ENCODE measurements around the gene PSME3. TPM values are rescaled to one million over a fixed set of nuclear protein-coding genes. Genes with fewer than 3 reads are reported as not detected.
"Not testable (repeated sequence)": the region's sequence is repeated elsewhere in the genome, so short reads cannot be mapped to it uniquely, and the experiment has no call there.

The PSME3 gene
- total RNA-seq, 2 donors from 2014 or later: 153 to 178 TPM

DNA sequence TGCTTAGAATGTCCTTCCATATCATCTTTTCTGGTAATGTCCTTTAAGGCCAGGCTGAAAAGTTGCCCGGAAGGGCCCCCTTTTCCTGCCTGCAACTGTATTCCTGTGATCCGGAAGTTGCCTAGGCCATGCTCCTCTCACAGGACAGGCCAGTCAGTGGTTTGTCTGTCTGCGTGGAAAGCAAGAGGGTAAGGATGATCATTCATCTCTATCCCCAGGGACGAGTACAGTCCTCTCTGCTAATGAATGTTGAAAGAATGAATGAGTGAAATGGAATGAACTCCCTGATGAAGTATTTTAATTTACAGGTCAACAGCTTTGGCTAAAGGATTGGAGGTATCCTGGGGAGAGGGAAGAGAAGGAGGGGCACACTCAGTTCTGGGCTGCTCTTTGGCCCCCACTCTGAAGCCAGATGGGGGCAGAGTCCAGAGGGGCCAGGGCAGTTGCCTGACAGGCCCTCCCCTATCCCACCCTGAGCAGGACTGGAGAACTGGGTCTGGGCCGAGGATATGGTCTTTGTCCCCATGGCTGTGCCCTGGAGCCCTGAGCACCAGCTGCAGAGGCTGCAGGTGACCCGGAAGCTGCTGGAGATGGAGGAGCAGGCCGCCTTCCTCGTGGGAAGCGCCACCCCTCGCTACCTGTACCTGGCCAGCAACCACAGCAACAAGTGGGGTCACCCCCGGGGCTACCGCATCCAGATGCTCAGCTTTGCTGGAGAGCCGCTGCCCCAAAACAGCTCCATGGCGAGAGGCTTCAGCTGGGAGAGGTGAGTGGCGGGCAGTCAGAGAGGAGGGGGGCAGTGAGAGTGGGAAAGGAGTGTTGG, 21.0 kb downstream of the PSME3 start:
- H3K9ac ChIP-seq (ENCODE audit: extremely low read depth, low read length, poor library complexity, severe bottlenecking): no peak overlapping the region
- DNase-seq: no peak
- WGBS, 2 experiments (ENCODE audit: insufficient coverage in 1 of 2, insufficient read length in 1 of 2): 91 to 94% methylated on average over 7 to 15 of the region's 15 CpGs
- H3K27me3 Mint-ChIP-seq (ENCODE audit: insufficient read depth): no peaks in the 10 kb centered on the region
- H3K9me3 Mint-ChIP-seq: no peaks in the 10 kb centered on the region
- H3K4me3 Mint-ChIP-seq: no peak overlapping the region
- TF ChIP-seq, protein P1, sequence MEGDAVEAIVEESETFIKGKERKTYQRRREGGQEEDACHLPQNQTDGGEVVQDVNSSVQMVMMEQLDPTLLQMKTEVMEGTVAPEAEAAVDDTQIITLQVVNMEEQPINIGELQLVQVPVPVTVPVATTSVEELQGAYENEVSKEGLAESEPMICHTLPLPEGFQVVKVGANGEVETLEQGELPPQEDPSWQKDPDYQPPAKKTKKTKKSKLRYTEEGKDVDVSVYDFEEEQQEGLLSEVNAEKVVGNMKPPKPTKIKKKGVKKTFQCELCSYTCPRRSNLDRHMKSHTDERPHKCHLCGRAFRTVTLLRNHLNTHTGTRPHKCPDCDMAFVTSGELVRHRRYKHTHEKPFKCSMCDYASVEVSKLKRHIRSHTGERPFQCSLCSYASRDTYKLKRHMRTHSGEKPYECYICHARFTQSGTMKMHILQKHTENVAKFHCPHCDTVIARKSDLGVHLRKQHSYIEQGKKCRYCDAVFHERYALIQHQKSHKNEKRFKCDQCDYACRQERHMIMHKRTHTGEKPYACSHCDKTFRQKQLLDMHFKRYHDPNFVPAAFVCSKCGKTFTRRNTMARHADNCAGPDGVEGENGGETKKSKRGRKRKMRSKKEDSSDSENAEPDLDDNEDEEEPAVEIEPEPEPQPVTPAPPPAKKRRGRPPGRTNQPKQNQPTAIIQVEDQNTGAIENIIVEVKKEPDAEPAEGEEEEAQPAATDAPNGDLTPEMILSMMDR (conservative IDR thresholded peaks at IDR 0.05): no peak
- H3K4me1 ChIP-seq (ENCODE audit: control insufficient read depth, insufficient read depth, low read length): no peaks in the 10 kb centered on the region
- H3K4me3 ChIP-seq (ENCODE audit: low read length): no peak overlapping the region
- H3K27me3 ChIP-seq (ENCODE audit: control insufficient read depth, insufficient read depth, low read length, poor library complexity, severe bottlenecking): no peaks in the 10 kb centered on the region
- H3K27ac ChIP-seq (ENCODE audit: low read depth, low read length): no peak overlapping the region
- H3K36me3 Mint-ChIP-seq (ENCODE audit: low read depth): no peaks in the 10 kb centered on the region
- no peaks in the 10 kb centered on the region for H3K9me3 ChIP-seq (ENCODE audit: control insufficient read depth, low read length)
- no peaks in the 10 kb centered on the region for H3K36me3 ChIP-seq (ENCODE audit: control insufficient read depth, insufficient read depth, low read length)
- peaks cover 1% of the 10 kb centered on the region for H3K4me1 Mint-ChIP-seq
- no peak overlapping the region for H3K27ac Mint-ChIP-seq

DNA sequence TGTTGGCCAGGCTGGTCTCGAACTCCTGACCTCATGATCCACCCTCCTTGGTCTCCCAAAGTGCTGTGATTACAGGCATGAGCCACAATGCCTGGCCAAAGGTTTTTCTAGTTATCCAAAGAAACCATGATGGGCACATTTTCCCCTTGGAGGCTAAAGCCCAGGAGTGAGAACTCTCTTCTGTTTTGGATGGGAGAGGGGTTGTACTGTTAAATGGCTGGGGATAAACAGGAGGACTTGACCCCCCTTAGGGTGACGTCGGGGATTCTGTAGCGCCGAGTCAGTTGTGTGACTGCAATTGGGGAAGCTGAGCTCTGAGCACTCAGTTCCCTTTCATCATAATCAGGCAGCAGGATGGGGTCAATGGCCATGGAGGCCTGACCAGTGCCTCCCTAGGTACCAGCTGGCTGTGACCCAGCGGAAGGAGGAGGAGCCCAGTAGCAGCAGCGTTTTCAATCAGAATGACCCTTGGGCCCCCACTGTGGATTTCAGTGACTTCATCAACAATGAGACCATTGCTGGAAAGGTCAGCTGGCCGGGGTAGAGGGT, 21.9 kb downstream of the PSME3 start:
- H3K4me1 ChIP-seq (ENCODE audit: control insufficient read depth, insufficient read depth, low read length): no peaks in the 10 kb centered on the region
- Mint-ChIP-seq H3K27ac (no peak overlapping the region), H3K4me1 (peaks cover 1% of the 10 kb centered on the region), H3K9me3 (no peaks in the 10 kb centered on the region), H3K27me3 (ENCODE audit: insufficient read depth) (no peaks in the 10 kb centered on the region), H3K36me3 (ENCODE audit: low read depth) (no peaks in the 10 kb centered on the region), H3K4me3 (no peak overlapping the region)
- H3K9ac ChIP-seq (ENCODE audit: extremely low read depth, low read length, poor library complexity, severe bottlenecking): no peak overlapping the region
- H3K36me3 ChIP-seq (ENCODE audit: control insufficient read depth, insufficient read depth, low read length): no peaks in the 10 kb centered on the region
- TF ChIP-seq, protein P1 (conservative IDR thresholded peaks at IDR 0.05): no peak
- H3K4me3 ChIP-seq (ENCODE audit: low read length): no peak overlapping the region
- no peak for DNase-seq
- 73 to 88% methylated on average over 4 to 8 of the region's 8 CpGs for WGBS, 2 experiments (ENCODE audit: insufficient coverage in 1 of 2, insufficient read length in 1 of 2)
- H3K27me3 ChIP-seq (ENCODE audit: control insufficient read depth, insufficient read depth, low read length, poor library complexity, severe bottlenecking): no peaks in the 10 kb centered on the region
- no peak overlapping the region for H3K27ac ChIP-seq (ENCODE audit: low read depth, low read length)
- H3K9me3 ChIP-seq (ENCODE audit: control insufficient read depth, low read length): no peaks in the 10 kb centered on the region

DNA sequence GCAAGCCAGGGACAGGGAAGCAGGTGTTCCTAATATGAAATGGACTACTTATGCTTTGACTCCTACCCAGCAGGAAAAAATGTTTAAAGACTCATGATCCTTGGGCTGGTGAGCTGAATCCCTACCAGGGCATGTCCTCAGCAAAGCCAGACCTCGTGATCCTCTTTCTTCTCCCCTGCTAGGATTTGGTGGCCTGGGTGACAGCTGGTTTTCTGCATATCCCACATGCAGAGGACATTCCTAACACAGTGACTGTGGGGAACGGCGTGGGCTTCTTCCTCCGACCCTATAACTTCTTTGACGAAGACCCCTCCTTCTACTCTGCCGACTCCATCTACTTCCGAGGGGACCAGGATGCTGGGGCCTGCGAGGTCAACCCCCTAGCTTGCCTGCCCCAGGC, 22.9 kb downstream of the PSME3 start:
- not testable (repeated sequence) for H3K9ac ChIP-seq (ENCODE audit: extremely low read depth, low read length, poor library complexity, severe bottlenecking); H3K36me3 ChIP-seq (ENCODE audit: control insufficient read depth, insufficient read depth, low read length); DNase-seq; H3K9me3 Mint-ChIP-seq; H3K27me3 ChIP-seq (ENCODE audit: control insufficient read depth, insufficient read depth, low read length, poor library complexity, severe bottlenecking); H3K27me3 Mint-ChIP-seq (ENCODE audit: insufficient read depth); H3K27ac ChIP-seq (ENCODE audit: low read depth, low read length); H3K4me1 ChIP-seq (ENCODE audit: control insufficient read depth, insufficient read depth, low read length); H3K4me1 Mint-ChIP-seq; H3K36me3 Mint-ChIP-seq (ENCODE audit: low read depth); H3K4me3 Mint-ChIP-seq; H3K27ac Mint-ChIP-seq; H3K4me3 ChIP-seq (ENCODE audit: low read length); H3K9me3 ChIP-seq (ENCODE audit: control insufficient read depth, low read length)
- 94 to 100% methylated on average over 1 to 5 of the region's 8 CpGs for WGBS, 2 experiments (ENCODE audit: insufficient coverage in 1 of 2, insufficient read length in 1 of 2)

DNA sequence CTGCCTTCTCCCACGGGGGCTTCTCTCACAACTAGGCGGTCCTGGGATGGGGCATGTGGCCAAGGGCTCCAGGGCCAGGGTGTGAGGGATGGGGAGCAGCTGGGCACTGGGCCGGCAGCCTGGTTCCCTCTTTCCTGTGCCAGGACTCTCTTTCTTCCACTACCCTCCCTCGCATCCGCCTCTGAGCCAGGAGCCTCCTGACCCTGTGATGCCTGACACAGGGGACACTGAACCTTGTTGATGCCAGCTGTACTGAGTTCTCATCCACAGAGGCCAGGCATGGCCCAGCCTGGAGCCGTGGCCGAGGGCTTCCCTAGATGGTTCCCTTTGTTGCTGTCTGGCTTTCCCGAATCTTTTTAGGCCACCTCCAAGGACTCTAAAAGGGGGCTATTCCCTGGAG, 23.3 kb downstream of the PSME3 start:
- H3K9me3 ChIP-seq (ENCODE audit: control insufficient read depth, low read length); H3K9me3 Mint-ChIP-seq; DNase-seq; H3K4me1 Mint-ChIP-seq; H3K27ac ChIP-seq (ENCODE audit: low read depth, low read length); H3K27ac Mint-ChIP-seq; H3K9ac ChIP-seq (ENCODE audit: extremely low read depth, low read length, poor library complexity, severe bottlenecking); H3K4me1 ChIP-seq (ENCODE audit: control insufficient read depth, insufficient read depth, low read length); H3K27me3 Mint-ChIP-seq (ENCODE audit: insufficient read depth); H3K4me3 ChIP-seq (ENCODE audit: low read length); H3K36me3 Mint-ChIP-seq (ENCODE audit: low read depth); H3K36me3 ChIP-seq (ENCODE audit: control insufficient read depth, insufficient read depth, low read length); H3K4me3 Mint-ChIP-seq; H3K27me3 ChIP-seq (ENCODE audit: control insufficient read depth, insufficient read depth, low read length, poor library complexity, severe bottlenecking): not testable (repeated sequence)
- 91 to 92% methylated on average over 4 to 6 of the region's 8 CpGs for WGBS, 2 experiments (ENCODE audit: insufficient coverage in 1 of 2, insufficient read length in 1 of 2)
